ENCODE results near the gene ST14. TPM values are rescaled to one million over a fixed set of nuclear protein-coding genes. Genes with fewer than 3 reads are reported as not detected.
A peak's percentile ranks its signal among the peaks of the same experiment; 100 is the strongest.

The ST14 gene
- total RNA-seq, 3 donors from 2014 or later, result 260 to 622 (median 508) TPM

DNA sequence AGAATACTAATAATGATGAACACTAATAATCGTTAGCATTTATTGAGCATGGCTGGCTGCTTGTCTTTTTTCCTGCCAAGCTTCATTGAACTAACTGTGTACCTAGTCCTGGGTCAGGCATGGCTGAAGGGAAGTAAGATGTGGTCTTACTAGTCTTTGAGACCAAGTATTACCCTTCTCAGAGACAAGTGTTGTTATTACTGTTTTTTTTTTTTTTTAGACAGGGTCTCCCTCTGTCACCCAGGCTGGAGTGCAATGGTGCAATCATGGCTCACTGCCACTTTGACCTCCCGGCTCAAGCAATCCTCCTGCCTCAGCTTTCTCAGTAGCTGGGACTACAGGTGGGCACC lies 4.6 kb downstream of the ST14 start:
- DNase-seq, result no peak
- ATAC-seq, result no peak
- intact Hi-C loops (cut with DNase I, micrococcal nuclease), result no loop called here
- Histone ChIP-seq H3K36me3 (ENCODE audit: low read depth) (no peaks in the 10 kb centered on the region), H3K9me3 (no peaks in the 10 kb centered on the region), H3K4me3 (no peak overlapping the region), H3K4me1 (ENCODE audit: low read depth) (peaks cover 74% of the 10 kb centered on the region)
- TF ChIP-seq, protein P1, sequence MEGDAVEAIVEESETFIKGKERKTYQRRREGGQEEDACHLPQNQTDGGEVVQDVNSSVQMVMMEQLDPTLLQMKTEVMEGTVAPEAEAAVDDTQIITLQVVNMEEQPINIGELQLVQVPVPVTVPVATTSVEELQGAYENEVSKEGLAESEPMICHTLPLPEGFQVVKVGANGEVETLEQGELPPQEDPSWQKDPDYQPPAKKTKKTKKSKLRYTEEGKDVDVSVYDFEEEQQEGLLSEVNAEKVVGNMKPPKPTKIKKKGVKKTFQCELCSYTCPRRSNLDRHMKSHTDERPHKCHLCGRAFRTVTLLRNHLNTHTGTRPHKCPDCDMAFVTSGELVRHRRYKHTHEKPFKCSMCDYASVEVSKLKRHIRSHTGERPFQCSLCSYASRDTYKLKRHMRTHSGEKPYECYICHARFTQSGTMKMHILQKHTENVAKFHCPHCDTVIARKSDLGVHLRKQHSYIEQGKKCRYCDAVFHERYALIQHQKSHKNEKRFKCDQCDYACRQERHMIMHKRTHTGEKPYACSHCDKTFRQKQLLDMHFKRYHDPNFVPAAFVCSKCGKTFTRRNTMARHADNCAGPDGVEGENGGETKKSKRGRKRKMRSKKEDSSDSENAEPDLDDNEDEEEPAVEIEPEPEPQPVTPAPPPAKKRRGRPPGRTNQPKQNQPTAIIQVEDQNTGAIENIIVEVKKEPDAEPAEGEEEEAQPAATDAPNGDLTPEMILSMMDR (IDR thresholded peaks at IDR 0.05), result no peak

DNA sequence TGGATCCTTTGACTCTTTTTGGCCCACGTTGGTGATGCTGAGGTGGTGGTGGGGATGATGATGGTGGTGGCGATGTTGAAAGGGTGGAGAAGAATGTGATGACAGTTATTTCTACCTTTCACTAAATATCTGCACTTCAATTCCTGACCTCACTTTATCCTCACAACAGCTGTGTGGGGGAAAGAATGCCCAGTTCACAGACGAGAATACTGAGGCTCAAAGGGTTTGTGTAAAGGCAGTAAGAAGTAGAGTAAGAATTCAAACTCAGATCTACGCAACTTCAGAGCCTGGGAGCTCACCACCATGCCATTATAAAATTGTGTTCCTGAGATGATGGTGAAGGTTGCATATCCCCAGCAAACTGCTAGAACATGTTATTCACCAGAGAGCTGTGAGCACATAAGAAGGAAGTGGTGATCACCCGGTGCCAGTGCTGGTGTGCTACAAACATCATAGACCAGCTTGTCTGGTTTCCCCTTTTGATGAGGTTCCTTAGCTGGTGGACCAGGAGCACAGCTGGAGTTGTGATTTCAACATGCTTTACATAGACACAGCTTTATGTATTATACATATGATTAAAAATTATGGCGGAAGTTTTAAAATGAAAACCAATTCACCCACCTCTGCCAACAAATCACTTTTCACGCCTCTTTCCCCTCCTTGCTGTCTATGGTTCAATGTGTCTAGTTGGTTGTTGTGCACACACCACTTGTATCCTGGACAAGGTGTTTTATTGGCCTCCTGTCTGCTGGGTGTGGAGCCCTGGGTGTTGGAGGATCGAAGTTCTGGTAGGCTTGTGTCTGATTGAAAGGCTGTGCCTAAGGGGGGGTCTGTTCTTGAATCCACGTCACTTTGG lies 6.2 kb downstream of the ST14 start:
- ATAC-seq (peak; percentile 72), DNase-seq (peak in 1 of 3 donors; percentile 41)
- Histone ChIP-seq H3K4me1 (ENCODE audit: low read depth) (peaks cover 84% of the 10 kb centered on the region), H3K36me3 (ENCODE audit: low read depth) (no peaks in the 10 kb centered on the region), H3K4me3 (no peak overlapping the region), H3K9me3 (no peaks in the 10 kb centered on the region)
- intact Hi-C loops (cut with DNase I, micrococcal nuclease), result no loop called here
- TF ChIP-seq, protein P1 (IDR thresholded peaks at IDR 0.05), result no peak

DNA sequence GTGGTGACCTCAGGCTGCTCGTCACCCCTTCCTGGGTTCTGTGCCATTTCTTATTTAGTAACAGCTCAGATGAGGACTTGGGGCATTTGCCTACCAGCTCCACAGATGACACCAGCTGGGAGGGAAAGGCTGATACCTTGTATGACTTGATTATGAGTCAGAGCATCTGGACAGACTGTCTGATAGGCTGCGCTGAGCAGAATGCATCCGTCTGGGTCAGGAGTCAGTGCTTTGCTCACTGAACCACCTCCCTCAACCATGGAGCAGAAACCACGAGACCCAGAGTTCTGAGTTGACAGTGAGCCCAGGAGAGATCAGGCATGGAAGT lies 6.8 kb downstream of the ST14 start:
- no peaks in the 10 kb centered on the region for H3K9me3 ChIP-seq
- H3K4me1 ChIP-seq (ENCODE audit: low read depth), result peaks cover 88% of the 10 kb centered on the region
- peak; percentile 75 for ATAC-seq
- no peak overlapping the region for H3K4me3 ChIP-seq
- DNase-seq, result peak in 2 of 3 donors; percentile 64 to 69
- H3K36me3 ChIP-seq (ENCODE audit: low read depth), result no peaks in the 10 kb centered on the region
- intact Hi-C loops (cut with DNase I, micrococcal nuclease), result no loop called here
- TF ChIP-seq, protein P1 (IDR thresholded peaks at IDR 0.05), result no peak

DNA sequence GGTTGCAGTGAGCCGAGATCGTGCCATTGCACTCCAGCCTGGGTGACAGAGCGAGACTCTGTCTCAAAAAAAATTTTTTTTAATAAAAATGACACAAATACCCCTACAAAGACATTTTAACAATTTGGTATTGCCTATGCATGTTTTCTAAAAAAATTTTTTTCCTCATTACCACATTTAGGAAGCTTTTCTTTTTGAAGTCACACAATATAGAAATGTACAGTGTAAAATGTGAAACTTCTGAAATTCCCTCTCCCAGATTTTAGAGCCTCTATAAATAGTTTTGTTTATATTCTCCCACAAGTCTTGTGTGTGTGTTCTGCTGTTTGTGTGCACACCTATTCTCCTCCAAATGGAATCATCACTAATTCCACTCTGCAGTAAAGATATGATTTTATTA lies 7.6 kb downstream of the ST14 start:
- intact Hi-C loops (cut with DNase I, micrococcal nuclease), result no loop called here
- no peak for ATAC-seq
- no peak for DNase-seq
- H3K4me3 ChIP-seq, result no peak overlapping the region
- peaks cover 91% of the 10 kb centered on the region for H3K4me1 ChIP-seq (ENCODE audit: low read depth)
- TF ChIP-seq, protein P1 (IDR thresholded peaks at IDR 0.05), result no peak
- H3K36me3 ChIP-seq (ENCODE audit: low read depth), result no peaks in the 10 kb centered on the region
- no peaks in the 10 kb centered on the region for H3K9me3 ChIP-seq

DNA sequence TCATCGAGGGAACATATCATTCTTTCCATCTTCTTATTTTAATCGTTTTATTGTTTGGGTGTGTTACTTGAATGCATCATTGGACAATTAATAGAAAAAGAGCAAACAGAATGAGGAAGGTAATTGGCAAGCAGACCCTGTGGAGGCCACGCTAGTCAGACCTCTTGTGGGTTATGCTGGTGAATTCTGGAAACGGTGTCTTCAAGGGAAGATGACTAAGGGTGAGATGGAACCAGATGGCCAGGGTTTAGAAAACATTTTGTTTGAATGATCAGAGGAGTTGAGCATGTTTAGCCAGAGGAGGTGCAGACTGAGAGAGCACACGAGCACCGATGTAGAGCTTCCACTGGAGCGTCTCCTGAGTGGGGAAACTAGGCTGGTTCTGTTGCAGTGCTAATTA lies 8.5 kb downstream of the ST14 start:
- H3K4me3 ChIP-seq, result no peak overlapping the region
- intact Hi-C loops (cut with DNase I, micrococcal nuclease), result no loop called here
- ATAC-seq (no peak), DNase-seq (no peak)
- H3K36me3 ChIP-seq (ENCODE audit: low read depth), result no peaks in the 10 kb centered on the region
- H3K4me1 ChIP-seq (ENCODE audit: low read depth), result peaks cover 89% of the 10 kb centered on the region
- TF ChIP-seq, protein P1 (IDR thresholded peaks at IDR 0.05), result no peak
- no peaks in the 10 kb centered on the region for H3K9me3 ChIP-seq
